Body of pancreas (tissue), 4 donors: Measurements from ENCODE around the gene ITPK1.

Source experiments
- POLR2A ChIP-seq, 3 donors: fragments of 450-650 bp; IDR thresholded peaks; one replicate each; pipeline ENCODE4 v1.6.1; 2016; ENCODE audit warnings: antibody characterized with exemption in 3 of 3, mild to moderate bottlenecking in 2 of 3
- TF ChIP-seq, protein P1 (sequence below), 7 experiments: fragments of 450-650 bp in 4 of 7; fragments of 200-600 bp in 3 of 7; sonication (generic) in 3 of 7; IDR thresholded peaks; one replicate each; pipeline ENCODE4 v1.5.1; 2016 to 2019; ENCODE audit warnings: antibody characterized with exemption in 7 of 7

DNA sequence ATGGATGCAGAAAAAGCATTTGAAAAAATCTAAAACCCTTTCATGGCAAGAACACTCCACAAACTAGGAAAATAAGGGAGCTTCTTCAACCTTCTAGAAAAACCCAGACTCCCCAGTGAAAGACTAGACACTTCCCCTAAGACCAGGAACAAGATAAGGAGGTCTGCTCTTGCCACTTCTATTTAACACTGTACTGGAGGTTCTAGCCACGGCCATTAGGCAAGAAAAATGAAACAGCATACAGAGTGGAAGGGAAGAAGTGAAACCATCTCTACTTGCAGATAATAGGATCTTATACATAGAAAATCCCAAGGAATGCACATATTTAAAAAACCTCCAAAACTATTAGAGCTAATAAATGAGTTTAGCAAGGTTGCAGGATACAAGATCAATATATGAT lies 150.4 kb downstream of the ITPK1 start:
- TF ChIP-seq, protein P1, sequence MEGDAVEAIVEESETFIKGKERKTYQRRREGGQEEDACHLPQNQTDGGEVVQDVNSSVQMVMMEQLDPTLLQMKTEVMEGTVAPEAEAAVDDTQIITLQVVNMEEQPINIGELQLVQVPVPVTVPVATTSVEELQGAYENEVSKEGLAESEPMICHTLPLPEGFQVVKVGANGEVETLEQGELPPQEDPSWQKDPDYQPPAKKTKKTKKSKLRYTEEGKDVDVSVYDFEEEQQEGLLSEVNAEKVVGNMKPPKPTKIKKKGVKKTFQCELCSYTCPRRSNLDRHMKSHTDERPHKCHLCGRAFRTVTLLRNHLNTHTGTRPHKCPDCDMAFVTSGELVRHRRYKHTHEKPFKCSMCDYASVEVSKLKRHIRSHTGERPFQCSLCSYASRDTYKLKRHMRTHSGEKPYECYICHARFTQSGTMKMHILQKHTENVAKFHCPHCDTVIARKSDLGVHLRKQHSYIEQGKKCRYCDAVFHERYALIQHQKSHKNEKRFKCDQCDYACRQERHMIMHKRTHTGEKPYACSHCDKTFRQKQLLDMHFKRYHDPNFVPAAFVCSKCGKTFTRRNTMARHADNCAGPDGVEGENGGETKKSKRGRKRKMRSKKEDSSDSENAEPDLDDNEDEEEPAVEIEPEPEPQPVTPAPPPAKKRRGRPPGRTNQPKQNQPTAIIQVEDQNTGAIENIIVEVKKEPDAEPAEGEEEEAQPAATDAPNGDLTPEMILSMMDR (IDR thresholded peaks at IDR 0.05): no peak
- TF ChIP-seq POLR2A (IDR thresholded peaks at IDR 0.05): no peak
